HL-60 (cell line): ENCODE results near the gene ADGRL3.

ENCODE experiments used
- DNase-seq, 2 experiments: peaks; one replicate each; pipeline ENCODE4 v3.0.0-alpha.2; 2010 to 2020; ENCODE audit warnings: low read depth in 1 of 2, low spot score in 1 of 2
- H3K27ac ChIP-seq: fragments of 250-450 bp; sonication (Bioruptor Pico); replicated peaks from 2 replicates; pipeline ENCODE4 v1.5.1; 2020; ENCODE audit warnings: mild to moderate bottlenecking, moderate library complexity
- H3K27me3 ChIP-seq: fragments of 250-450 bp; sonication (Bioruptor Pico); 2 replicates; pipeline ENCODE4 v1.5.1; 2021; ENCODE audit warnings: mild to moderate bottlenecking, moderate library complexity; ENCODE audit not compliant: insufficient read depth, poor library complexity, severe bottlenecking
- H3K4me3 ChIP-seq: replicated peaks from 2 replicates; pipeline ENCODE4 v1.5.1; 2011; ENCODE audit warnings: mild to moderate bottlenecking, control low read depth, low read length; ENCODE audit not compliant: insufficient read depth
- GABPA ChIP-seq: IDR thresholded peaks from 2 replicates; pipeline ENCODE4 v1.6.1; 2012; ENCODE audit warnings: low read depth
- POLR2AphosphoS5 ChIP-seq: IDR thresholded peaks from 2 replicates; pipeline ENCODE4 v1.6.1; 2012; ENCODE audit warnings: low read depth
- REST ChIP-seq: IDR thresholded peaks from 2 replicates; pipeline ENCODE4 v1.6.1; 2012; ENCODE audit warnings: low read depth; ENCODE audit not compliant: insufficient replicate concordance
- SPI1 ChIP-seq: IDR thresholded peaks from 2 replicates; pipeline ENCODE4 v1.6.1; 2012; ENCODE audit warnings: low read depth, mild to moderate bottlenecking, borderline replicate concordance
- TF ChIP-seq, protein P1 (sequence below): IDR thresholded peaks from one replicate; pipeline ENCODE4 v1.5.1; 2011; ENCODE audit warnings: low read length, control low read depth, inconsistent platforms; ENCODE audit not compliant: insufficient read depth

ADGRL3 gene

GRCh38 chr4:61245069-61245714, 45.1 kb downstream of the ADGRL3 start:
- no peak for TF ChIP-seq POLR2AphosphoS5
- H3K27me3 ChIP-seq: no peaks in the 10 kb centered on the region
- no peak overlapping the region for H3K27ac ChIP-seq
- H3K4me3 ChIP-seq: no peak overlapping the region
- DNase-seq: no peak

DNA sequence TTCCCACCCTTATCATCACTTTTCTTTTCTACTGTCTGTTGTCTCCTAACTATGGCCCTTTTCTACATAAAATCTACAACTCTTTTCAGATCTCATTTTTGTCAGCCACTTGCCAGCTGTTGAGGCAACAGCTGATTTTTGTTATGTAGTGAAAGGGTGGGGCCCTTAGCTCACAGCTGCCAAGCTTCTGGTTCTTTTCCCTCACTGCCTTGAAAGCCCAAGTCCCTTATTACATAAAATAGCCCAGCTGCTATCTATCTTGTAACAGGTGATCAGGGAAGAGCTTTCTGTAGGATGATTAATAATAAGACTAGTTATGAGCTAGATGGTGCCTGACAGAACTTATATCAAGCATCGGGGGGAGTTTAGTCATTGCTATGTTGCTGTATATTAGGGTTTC, 45.9 kb downstream of the ADGRL3 start:
- TF ChIP-seq REST (no peak), POLR2AphosphoS5 (no peak), GABPA (no peak)
- TF ChIP-seq, protein P1, sequence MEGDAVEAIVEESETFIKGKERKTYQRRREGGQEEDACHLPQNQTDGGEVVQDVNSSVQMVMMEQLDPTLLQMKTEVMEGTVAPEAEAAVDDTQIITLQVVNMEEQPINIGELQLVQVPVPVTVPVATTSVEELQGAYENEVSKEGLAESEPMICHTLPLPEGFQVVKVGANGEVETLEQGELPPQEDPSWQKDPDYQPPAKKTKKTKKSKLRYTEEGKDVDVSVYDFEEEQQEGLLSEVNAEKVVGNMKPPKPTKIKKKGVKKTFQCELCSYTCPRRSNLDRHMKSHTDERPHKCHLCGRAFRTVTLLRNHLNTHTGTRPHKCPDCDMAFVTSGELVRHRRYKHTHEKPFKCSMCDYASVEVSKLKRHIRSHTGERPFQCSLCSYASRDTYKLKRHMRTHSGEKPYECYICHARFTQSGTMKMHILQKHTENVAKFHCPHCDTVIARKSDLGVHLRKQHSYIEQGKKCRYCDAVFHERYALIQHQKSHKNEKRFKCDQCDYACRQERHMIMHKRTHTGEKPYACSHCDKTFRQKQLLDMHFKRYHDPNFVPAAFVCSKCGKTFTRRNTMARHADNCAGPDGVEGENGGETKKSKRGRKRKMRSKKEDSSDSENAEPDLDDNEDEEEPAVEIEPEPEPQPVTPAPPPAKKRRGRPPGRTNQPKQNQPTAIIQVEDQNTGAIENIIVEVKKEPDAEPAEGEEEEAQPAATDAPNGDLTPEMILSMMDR: no peak

DNA sequence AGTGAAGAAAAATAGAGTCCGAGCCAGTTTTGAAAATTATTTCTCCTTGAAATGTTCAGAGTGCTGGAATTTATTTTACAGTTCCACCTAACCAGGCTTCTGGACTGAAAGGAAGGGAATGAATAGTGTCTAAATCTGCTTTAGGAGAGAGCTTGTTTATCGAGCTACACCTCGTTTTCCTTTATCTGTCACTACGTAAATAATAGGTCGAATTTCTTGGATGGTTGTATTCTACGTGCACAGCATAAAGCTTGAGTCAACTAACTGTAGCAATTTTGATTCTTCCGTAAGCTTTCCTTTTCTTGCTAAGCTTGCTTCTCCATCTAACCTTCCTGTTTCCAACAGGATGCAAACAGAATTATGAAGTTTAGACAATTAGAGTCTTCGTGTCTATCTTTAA, 48.6 kb downstream of the ADGRL3 start:
- H3K4me3 ChIP-seq: no peak overlapping the region
- no peak for DNase-seq
- no peak overlapping the region for H3K27ac ChIP-seq
- no peak for TF ChIP-seq SPI1
- no peaks in the 10 kb centered on the region for H3K27me3 ChIP-seq

More for the DNA sequence above, 45.9 kb downstream of the ADGRL3 start:
- Histone ChIP-seq H3K27me3 (no peaks in the 10 kb centered on the region), H3K4me3 (no peak overlapping the region), H3K27ac (no peak overlapping the region)
- DNase-seq: no peak

DNA sequence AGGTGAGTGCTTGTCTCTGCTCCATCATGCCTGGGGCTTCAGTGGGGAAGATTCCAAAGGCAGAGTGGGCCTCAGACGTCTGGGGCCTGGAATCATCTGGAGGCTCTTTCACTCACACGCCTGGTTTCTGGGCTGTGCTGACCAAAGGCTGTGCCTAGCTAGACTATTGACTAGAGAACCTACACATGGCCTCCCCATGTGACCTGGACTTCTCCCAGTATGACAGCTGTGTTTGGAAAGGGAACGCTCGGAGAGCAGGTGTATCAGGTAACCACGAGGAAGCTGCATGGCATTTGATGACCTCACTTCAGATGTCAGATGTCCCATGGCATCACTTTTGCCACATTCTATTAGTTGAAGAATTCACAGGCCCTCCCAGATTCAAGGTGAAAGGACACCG, 51.0 kb downstream of the ADGRL3 start:
- no peak overlapping the region for H3K27ac ChIP-seq
- no peaks in the 10 kb centered on the region for H3K27me3 ChIP-seq
- no peak overlapping the region for H3K4me3 ChIP-seq
- DNase-seq: no peak
- TF ChIP-seq POLR2AphosphoS5 (no peak), REST (no peak), SPI1 (no peak), GABPA (no peak)
- TF ChIP-seq, protein P1: no peak

DNA sequence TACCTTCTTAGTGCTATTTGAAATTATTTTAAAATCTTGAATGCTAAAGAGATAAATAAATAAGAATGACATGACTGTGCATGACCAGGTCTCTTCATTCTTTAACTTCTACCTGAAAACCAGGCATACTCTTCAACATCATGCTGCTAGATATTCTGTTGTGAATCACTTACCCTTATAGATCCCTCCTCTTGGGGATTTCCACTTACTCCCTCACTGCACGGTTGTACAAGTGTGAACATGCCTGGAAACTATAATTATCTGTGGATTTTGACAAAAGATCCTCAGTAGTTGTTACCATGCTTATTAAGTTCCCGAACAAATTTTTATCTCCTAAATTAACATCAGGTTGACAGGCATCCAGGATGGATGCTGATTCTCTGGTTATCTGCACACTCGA, 54.3 kb downstream of the ADGRL3 start:
- Histone ChIP-seq H3K4me3 (no peak overlapping the region), H3K27ac (no peak overlapping the region), H3K27me3 (no peaks in the 10 kb centered on the region)
- TF ChIP-seq REST: no peak
- TF ChIP-seq SPI1: no peak
- no peak for TF ChIP-seq GABPA
- TF ChIP-seq, protein P1: no peak
- TF ChIP-seq POLR2AphosphoS5: no peak
- no peak for DNase-seq
